GM10847 (cell line): ENCODE measurements around the gene FHOD3.

Experiments
- POLR2A ChIP-seq: IDR thresholded peaks from 2 replicates; pipeline ENCODE4 v1.6.1; 2011; ENCODE audit not compliant: insufficient read length; ENCODE audit errors: extremely low read depth

Gene FHOD3

GRCh38 chr18:36297417-36298125, at the start of gene FHOD3:
Gene FHOD3 (plus strand): TSS chr18:36297713. CDS start chr18:36297836, 123 bp downstream.
- no peak for TF ChIP-seq POLR2A

- no peak for TF ChIP-seq POLR2A
Measured at GRCh38 chr18:36249392-36249791, 48.1 kb upstream of the FHOD3 start.

- TF ChIP-seq POLR2A = no peak
Measured at GRCh38 chr18:36250827-36251226, 46.7 kb upstream of the FHOD3 start.

GRCh38 chr18:36255072-36255698, 42.3 kb upstream of the FHOD3 start:
- no peak for TF ChIP-seq POLR2A

- no peak for TF ChIP-seq POLR2A
Measured at GRCh38 chr18:36256094-36256493, 41.4 kb upstream of the FHOD3 start.

GRCh38 chr18:36262971-36263370, 34.5 kb upstream of the FHOD3 start:
- TF ChIP-seq POLR2A = no peak

- TF ChIP-seq POLR2A = no peak
Measured at GRCh38 chr18:36264283-36264682, 33.2 kb upstream of the FHOD3 start.

GRCh38 chr18:36265015-36265414, 32.5 kb upstream of the FHOD3 start:
- no peak for TF ChIP-seq POLR2A

- TF ChIP-seq POLR2A = no peak
Measured at GRCh38 chr18:36269157-36269556, 28.4 kb upstream of the FHOD3 start.

- TF ChIP-seq POLR2A = no peak
Measured at GRCh38 chr18:36271153-36271552, 26.4 kb upstream of the FHOD3 start.

GRCh38 chr18:36273347-36273746, 24.2 kb upstream of the FHOD3 start:
- no peak for TF ChIP-seq POLR2A

GRCh38 chr18:36274083-36274715, 23.3 kb upstream of the FHOD3 start:
- no peak for TF ChIP-seq POLR2A

GRCh38 chr18:36275561-36275960, 22.0 kb upstream of the FHOD3 start:
- no peak for TF ChIP-seq POLR2A

GRCh38 chr18:36279001-36279400, 18.5 kb upstream of the FHOD3 start:
- TF ChIP-seq POLR2A = no peak

- TF ChIP-seq POLR2A = no peak
Measured at GRCh38 chr18:36281936-36282335, 15.6 kb upstream of the FHOD3 start.

- no peak for TF ChIP-seq POLR2A
Measured at GRCh38 chr18:36283448-36283847, 14.1 kb upstream of the FHOD3 start.
